Measurements from ENCODE around the gene PRXL2B. TPM values are rescaled to one million over a fixed set of nuclear protein-coding genes. Genes with fewer than 3 reads are reported as not detected.

The PRXL2B gene
- total RNA-seq, 1 donor: 27.7 TPM

DNA sequence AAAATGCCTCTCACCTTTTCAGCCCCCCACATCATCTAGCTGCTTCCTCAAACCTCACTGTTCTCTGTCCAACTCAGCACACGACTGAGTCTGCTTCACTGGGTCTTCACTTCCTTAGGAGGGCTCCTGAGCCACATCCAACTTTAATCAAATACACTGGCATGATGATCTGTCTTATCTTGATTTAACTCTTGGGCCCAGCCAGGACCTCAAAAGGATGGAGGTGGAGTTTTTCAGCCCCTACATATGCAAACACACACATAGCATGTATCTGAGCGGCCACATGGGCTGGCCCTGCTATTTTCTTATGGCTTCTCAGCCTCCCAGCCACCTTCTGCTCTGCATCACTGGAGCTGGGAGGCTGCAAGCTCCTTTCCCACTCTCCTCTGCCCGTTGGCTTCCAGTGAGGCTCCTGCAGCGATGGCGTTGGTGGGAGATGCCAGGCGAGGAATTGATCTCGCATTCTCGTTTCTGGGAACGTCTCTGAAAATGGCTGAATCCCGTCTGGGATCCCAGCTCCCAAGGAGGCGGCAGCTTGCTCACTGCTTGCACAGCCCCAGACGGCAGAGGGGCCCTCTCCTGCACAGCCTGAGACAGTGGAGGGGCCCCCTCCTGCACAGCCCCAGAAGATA lies 1.8 kb upstream of the PRXL2B start:
- peak in 1 of 3 donors; percentile 25 for DNase-seq (ENCODE audit: low read depth in 2 of 3, low spot score in 2 of 3)

DNA sequence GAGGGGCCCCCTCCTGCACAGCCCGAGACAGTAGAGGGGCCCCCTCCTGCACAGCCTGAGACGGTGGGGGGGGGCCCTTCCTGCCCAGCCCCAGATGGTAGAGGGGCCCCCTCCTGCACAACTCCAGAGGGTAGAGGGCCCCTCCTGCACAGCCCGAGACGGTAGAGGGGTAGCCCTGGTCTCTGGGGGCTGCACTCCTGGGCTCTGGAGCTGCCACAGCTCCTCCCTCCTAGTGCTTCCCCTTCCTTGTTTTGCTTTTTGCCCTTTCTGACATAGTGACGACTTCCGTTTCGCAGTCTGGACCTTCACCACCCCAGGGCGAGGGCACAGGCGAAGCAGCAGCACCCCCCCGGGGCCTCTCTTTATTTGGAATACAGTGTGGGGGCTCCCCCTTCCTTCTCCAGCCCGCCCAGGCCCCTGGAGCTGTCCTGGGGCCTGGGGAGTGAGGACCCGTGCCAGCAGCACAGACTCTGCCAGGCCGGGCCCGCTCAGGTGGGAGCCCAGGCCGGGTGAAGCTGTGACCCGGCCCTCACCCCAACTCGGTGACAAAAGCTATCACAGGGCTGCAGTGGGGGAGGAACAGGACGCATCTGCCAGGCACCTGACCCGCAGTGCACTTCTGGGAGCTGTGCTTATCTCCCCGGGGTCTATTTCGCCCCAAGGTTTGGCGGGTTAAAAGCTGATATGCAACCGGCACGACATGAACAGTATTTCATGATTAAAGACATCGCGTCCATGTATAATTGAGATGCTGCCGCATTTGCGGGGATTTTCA lies 1.1 kb upstream of the PRXL2B start:
- DNase-seq (ENCODE audit: low read depth in 2 of 3, low spot score in 2 of 3): peak; percentile 57 to 94 (median 90)

DNA sequence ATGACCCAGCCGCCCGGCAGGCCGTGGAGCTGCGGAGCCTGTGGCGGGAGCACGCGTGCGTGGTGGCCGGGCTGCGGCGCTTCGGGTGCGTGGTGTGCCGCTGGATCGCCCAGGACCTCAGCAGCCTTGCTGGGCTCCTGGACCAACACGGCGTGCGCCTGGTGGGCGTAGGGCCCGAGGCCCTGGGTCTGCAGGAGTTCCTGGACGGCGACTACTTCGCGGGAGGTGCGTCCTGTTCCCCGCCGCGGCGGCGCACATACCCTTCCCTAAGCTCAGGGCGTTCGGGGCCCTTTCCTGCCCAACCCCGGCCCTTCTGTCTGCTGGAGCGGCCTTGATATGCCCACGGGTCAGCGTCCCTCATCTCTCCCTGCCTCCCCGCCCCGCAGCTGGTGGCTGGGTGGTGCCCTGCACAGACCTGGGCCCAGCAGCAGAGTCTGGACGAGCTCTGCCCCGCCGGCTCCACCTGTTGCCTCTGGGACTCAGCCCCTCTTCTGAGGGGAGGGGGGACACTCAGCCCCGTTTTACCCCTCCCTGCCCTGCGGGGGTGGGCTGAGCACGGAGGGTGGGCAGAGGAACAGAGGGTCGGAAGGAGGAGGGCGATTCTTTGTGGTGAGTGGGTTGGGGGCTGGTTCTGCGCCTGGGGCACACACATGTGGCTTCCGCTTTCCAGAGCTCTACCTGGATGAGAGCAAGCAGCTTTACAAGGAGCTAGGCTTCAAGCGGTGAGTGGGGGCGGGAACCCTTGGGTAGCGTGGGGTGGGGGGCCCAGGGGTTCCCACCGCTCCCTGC lies 688 bp downstream of the PRXL2B start:
- DNase-seq (ENCODE audit: low read depth in 2 of 3, low spot score in 2 of 3): peak in 1 of 3 donors; percentile 19

DNA sequence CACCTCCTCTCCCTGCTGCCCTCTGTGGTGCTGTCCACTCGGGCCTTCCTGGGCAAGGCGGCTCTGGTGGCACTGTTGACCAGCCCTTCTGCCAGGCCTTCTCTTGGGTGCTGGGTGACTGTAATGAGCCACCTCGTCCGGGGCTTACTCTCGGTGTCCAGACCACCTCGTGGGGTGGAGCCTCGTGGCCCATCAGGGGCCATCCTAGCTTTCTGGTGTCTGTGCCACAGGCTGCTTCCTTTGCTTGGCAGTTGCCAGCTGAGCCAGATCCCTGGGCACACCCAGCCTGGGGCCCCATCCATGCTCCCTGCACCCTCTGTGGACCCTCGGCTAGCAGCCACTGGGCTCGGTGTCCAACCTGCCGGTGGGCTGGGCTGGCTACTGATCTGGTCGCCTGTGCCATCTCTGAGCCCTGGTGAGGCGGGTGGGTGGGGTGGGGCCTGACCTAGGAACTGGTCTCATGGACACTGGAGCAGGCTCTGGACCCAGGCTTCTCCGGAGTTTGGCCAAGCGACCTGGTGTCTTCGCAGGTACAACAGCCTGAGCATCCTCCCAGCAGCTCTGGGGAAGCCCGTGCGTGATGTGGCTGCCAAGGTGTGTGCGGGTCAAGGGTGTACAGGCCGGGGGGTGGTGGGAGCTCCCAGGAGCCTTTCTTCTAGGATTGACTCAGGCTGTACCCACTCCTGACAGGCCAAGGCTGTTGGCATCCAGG lies 1.4 kb downstream of the PRXL2B start:
- DNase-seq (ENCODE audit: low read depth in 2 of 3, low spot score in 2 of 3): no peak

DNA sequence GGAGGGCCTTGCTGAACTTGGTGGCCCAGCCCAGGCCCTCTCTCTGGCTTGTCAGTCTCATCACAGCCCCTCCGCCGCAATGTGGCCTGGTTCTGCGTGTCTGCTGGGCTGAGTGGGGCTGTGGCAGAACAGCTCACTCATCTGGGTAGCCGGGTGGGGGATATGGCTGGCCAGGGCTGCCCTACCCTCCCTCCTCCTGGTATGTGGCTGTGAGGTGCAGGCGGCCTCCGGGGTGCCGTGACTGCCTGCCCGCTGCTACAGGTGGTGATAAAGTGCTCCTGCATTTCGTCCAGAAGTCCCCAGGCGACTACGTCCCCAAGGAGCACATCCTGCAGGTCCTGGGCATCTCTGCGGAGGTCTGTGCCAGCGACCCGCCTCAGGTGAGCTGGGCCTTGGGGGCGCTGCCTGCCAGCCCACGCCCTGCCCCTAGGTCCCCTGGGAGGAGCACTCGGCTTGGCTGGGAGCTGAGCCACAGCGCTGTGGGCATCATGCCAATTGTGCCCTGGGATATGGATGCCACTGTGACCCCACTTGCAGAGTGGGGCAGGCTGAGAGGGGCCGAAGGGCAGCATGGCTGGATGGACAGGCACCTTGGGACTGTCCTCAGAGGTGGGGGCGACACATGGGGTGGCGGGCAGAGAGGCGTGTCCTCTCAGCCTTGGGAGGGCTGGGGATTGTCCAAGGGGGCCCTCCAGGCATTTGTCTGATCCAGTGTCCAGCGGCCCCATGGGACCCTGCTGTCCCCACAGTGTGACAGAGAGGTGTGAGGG lies 2.3 kb downstream of the PRXL2B start:
- DNase-seq (ENCODE audit: low read depth in 2 of 3, low spot score in 2 of 3): no peak

DNA sequence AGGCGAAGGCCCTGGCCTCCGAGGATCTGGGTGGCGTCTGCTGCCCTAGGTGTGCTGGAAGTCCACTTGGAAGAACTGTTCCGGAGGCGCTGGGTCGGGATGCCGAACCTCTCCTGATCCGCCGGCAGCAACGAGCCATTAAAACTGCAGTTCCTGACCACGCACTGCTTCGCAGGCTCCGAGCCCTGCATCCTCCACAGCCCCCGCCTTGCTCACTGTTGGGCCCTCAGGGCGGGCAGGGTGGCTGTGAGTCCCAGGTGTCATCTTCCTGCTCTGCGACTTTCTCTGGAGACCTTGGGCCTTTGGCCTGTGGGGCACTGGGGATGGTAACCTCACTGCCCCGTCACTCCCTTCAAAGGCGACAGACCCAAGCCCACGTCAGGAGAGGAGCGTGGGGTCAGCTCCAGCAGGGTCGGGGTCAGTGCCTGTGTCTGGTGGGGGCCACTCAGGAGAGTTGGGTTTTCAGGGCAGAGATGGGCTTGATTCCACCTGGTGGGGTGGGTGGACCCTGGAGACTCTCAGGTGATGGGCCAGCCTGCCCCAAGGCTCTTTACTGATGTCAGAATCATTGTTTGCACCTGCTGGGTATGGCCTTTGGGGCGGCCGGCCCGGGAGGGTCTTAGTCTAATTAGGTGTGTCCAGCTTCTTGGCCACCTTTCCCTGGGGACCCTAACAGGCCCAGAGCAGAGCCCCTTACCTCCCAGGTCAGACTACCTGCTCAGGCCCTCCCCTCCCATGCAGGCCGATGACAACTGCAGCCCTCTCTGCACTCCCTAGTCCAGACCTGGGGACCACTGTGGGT lies 3.1 kb downstream of the PRXL2B start:
- DNase-seq (ENCODE audit: low read depth in 2 of 3, low spot score in 2 of 3): no peak

DNA sequence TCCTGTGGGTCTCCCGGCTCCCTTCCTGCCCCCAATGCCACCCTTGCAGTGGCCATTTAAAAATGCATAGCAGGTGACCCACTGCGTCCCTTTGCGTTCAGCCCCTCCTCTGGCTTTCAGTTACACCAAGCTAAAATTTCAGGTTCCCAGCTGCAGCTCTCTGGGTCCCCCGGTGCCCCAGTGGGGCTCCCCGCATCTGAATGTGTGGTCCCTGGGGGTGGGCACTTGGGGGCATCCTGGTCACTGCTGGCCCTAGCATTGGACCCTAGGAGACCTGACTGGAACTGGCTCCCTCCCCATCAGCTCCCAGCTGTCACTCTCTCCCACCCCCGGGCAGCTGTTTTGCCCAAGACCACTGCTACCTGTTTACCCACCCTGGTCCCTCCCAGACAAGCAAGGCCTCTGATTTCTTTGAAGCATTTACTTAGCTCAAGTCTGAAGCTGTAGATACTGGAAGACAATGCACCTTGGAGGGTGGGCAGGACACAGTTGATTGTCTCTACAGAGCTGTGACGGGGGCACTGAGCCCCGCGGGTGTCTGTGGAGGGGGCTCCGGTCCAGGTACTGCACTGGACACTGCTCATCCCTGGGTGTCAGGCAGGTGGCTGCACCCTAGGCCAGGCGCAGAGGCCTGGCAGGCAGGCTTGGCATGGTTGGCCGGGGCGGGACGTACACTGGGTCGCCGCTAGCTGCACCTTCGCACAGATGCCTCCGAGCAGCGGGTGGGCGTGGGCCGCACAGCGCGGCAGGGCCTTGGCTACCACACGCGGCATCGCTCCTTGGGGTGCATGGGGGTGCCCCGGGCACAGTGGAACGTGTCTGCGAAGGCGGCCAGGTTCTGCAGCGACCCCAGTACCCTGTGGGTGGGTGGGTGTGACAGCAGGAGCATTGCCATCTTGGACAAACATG lies 3.9 kb downstream of the PRXL2B start:
- no peak for DNase-seq (ENCODE audit: low read depth in 2 of 3, low spot score in 2 of 3)

DNA sequence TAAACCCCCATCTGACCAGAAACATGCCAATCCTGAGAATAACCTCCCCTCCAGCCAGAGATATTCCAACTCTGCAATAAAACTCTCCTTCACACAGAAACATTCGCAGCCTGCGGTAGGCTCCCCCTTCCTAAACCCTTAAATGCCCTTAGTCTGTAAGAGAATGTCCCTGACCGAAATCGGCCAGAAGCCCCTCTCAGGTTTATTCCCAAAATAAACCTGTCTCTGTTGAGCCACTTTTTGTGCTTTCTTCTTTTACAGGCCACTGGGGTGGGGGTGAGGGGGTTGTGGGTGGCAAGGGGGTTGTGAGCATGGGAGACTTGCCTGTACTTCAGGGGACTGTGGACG lies 4.6 kb downstream of the PRXL2B start:
- DNase-seq (ENCODE audit: low read depth in 2 of 3, low spot score in 2 of 3): no peak

DNA sequence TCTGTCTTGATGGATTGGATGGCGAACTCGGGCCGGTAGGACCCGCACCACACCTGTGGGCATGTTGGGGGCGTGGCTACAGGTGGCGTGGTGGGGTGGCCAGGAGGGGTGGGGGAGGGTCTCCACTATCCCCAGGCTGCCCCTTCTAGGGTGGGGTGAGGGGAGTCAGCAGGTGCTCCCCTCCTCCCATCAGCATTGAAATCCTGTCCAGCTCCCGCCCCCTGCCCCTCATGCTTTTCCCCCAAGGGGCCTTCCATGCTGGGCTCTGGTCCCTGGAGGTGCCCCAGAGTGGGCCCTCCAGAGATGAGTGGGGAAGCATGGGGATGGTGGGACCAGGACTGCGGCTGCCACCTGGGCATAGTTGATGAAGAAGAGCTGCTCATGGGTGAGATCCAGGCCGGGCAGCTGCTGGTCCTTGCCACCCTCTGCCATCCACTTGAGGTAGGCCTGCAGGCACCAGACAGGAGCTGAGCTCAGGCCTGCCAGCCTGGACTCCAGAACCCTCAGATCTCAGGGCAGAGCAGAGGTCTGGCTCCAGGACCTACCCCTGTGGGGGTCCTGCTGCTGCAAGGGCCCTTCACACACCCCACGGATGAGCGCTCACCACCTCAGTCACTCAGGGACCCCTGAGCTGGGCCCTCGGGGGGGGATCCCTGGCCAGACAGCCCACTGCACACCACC lies 5.1 kb downstream of the PRXL2B start:
- no peak for DNase-seq (ENCODE audit: low read depth in 2 of 3, low spot score in 2 of 3)

DNA sequence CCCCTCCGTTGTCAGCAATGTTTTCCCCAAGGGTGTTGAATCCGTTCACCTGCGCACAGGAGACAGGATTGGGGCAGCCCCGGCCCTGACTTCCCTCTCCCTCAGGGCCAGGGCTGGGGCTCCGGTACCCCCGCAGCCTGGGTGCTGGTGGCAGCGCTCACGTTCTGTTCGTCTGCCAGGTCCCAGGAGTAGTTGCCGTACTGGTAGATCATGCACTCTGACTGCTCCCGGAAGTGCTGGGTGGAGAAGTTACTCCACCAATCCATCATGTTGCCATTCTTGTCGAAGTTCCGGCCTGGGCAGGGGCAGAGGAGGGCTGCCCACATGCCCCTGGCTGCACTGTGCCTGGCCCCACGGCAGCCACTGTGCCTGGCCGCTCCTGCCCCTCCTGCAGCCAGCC lies 6.1 kb downstream of the PRXL2B start:
- DNase-seq (ENCODE audit: low read depth in 2 of 3, low spot score in 2 of 3): peak in 1 of 3 donors; percentile 34

DNA sequence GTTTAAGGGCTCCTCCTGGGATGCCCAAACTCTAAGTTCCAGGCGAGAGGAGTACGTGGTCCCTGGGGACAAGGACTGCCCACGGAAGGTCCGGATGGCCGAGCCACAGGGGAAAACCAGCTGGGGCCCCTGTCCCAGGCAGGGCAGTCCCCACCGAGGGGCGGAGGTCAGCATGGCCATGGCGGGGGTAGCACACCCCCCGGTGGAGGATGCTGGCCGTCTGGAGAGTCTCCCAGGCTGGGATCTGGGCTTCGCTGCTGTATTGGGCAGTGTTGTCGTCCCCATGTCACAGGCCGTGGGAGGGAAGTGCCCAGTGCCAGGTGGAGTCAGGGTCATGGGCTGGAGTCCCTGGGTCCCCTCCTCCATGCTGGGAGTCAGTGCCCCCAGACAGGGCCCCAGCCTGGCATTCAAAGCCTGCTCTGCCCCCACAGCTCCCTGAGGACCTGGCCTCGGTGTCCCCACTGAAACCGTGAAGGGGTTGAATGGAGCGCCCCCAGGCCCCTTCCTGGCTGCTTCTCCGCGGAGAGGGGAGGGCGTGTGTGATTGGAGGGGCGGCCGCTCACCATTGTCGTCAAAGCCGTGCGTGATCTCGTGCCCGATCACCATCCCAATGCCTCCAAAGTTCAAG lies 6.8 kb downstream of the PRXL2B start:
- no peak for DNase-seq (ENCODE audit: low read depth in 2 of 3, low spot score in 2 of 3)

DNA sequence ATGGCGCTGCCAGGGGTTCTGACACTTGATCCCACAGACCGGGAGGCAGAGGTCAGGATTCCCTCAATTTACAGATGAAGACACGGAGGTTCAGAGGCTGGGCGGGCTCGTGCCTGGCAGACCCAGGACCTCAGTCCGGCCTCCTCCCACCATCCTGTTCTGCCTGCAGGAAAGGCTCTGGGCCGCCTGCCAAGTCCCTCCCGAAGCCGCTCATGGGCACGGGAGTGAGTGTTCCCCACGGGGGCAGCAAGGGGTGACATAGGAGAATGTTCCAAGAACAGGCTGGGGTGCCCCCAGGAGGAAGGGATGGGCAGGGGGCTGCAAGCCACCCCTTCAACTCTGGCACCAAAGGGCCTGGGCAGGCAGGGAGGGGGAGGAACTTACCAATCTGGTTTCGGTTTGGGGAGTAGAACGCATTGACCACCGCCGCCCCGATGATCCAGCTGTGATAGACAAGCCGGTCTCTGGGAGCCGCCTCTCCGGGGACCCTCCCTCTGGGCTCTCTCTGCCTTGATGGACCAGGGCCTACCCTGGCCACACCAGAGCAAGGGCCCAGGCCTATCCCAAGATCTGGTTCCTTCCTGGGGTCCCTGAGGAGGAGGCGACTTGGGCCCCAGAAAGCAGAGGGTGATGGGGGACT lies 7.5 kb downstream of the PRXL2B start:
- DNase-seq (ENCODE audit: low read depth in 2 of 3, low spot score in 2 of 3): no peak

DNA sequence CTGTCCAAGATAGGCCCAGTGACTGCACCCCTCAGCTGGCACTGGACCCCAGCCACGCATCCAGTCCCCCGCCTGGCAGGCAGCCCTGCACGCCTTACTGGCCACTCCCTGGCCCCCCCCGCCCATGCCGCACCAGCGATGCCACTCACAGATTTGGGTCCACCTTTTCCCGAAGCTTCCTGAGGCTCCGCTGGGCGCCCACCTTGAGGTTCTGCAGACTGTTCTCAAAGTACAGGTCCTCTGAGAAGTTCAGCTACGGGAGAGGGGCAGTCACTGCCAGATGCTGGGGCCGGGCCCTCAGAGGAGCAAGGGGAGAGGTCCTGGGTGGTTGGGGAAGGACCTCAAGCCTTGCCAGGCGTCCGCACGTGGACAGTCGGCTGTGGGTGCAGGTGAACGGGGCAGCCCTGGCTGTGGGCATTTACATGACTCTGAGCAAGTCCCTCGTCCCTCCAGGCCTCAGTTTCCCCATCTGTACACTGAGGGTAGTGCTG lies 8.1 kb downstream of the PRXL2B start:
- DNase-seq (ENCODE audit: low read depth in 2 of 3, low spot score in 2 of 3): no peak

DNA sequence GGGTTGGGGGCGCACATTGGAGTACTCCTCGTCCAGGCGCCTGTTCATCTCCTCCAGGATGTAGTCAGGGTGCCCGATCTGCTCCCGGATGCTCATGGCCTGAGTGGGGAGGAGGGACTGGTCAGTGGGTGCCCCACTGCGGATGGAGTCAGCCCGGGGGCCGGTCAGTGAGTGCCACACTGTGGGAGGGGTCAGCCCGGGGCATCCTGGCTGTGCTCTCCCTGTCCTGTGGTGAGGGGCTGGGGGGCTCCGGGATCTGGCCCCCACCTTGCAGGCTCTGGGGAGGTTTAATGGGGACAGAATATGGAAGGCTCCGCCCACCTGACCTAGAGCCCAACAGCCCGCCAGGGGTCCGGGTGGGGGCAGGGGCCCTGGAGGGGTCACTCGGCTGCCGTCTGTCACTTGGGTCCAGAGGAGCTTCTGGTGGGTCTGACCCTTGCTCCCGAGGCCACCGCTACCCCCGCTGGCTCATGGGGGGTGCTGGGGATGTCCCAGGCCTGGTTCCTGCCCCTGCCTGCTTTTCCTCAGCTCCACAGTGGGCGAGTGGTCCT lies 8.8 kb downstream of the PRXL2B start:
- DNase-seq (ENCODE audit: low read depth in 2 of 3, low spot score in 2 of 3): no peak

DNA sequence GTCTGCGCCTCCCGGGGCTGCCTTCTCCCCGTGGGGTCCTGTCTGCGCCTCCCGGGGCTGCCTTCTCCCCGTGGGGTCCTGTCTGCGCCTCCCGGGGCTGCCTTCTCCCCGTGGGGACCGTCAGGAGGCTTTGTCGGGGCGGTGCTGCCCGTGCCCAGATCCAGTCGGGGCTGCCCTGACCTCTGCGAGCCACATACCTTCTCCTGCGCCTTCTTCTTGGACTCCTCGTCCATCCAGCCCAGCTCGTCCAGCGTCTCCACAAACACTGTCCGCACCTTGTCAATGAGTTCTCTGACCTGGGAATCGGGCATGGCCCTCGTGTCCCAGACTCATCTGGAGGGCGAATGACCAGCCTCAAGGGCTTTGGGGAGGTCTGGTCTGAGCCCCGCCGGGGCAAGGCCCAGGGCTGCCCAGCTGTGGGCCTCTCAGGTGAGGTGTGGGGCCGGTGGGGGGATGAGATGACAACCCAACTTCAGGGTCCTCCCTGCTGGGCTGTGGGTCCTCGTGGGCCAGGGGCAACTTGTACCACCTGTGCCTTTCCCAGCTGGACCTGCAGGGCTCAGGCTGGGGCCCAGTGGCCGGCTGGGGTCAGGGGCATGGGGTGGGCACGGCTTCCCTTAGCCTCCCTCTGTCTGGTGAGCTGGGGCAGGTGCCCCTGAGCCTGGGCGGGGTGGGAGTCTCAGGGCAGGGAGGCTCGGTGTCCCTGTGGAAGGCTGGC lies 9.4 kb downstream of the PRXL2B start:
- DNase-seq (ENCODE audit: low read depth in 2 of 3, low spot score in 2 of 3): no peak
